H1 (cell line): ENCODE data around the gene CCNK. TPM values are rescaled to one million over a fixed set of nuclear protein-coding genes. Genes with fewer than 3 reads are reported as not detected.

Experiments used
- CTCF ChIA-PET: fragments of 300-600 bp; sonication (Branson Sonifier 250); formaldehyde crosslinking; loops from one replicate; lab custom pipeline; 2021; ENCODE audit not compliant: partially characterized antibody; lab: Charles Lee
- POLR2A ChIA-PET: fragments of 300-600 bp; sonication (Branson Sonifier 250); formaldehyde crosslinking; loops from one replicate; lab custom pipeline; 2021; ENCODE audit warnings: inconsistent platforms; ENCODE audit not compliant: partially characterized antibody; lab: Charles Lee
- DNase-seq, 2 experiments: peaks; one replicate each; pipeline versions ENCODE4 v3.0.0 to v3.0.0-alpha.2; 2010 to 2022; ENCODE audit warnings: low spot score in 2 of 2, low read depth in 1 of 2, mixed read lengths in 1 of 2
- FAIRE-seq: peaks from 2 replicates; lab custom pipeline; 2011; peaks lifted over from hg19 to GRCh38; lab: Jason Lieb, UNC
- H2AFZ ChIP-seq: 2 replicates; pipeline ENCODE4 v1.8.1; 2012; ENCODE audit warnings: low read length, inconsistent platforms
- H2AK5ac ChIP-seq: 2 replicates; pipeline ENCODE4 v1.6.1; 2013; ENCODE audit warnings: low read depth, low read length
- H2BK120ac ChIP-seq: replicated peaks from 2 replicates; pipeline ENCODE3; 2013; ENCODE audit warnings: low read depth, low read length, inconsistent platforms
- H2BK12ac ChIP-seq: 2 replicates; pipeline ENCODE4 v1.6.1; 2013; ENCODE audit warnings: low read depth, low read length
- H2BK15ac ChIP-seq: 2 replicates; pipeline ENCODE4 v1.6.1; 2013; ENCODE audit warnings: low read length
- H2BK20ac ChIP-seq: 2 replicates; pipeline ENCODE4 v1.6.1; 2013; ENCODE audit warnings: low read length
- H2BK5ac ChIP-seq: 2 replicates; pipeline ENCODE4 v1.6.1; 2013; ENCODE audit warnings: low read depth, low read length
- H3K14ac ChIP-seq: 2 replicates; pipeline ENCODE4 v1.6.1; 2013; ENCODE audit warnings: inconsistent platforms; ENCODE audit not compliant: insufficient read length
- H3K18ac ChIP-seq: 2 replicates; pipeline ENCODE4 v1.6.1; 2013; ENCODE audit warnings: low read length; ENCODE audit errors: extremely low read depth
- H3K23ac ChIP-seq: 2 replicates; pipeline ENCODE4 v1.6.1; 2013; ENCODE audit warnings: inconsistent platforms; ENCODE audit not compliant: insufficient read length
- H3K23me2 ChIP-seq: 2 replicates; pipeline ENCODE4 v1.6.1; 2013; ENCODE audit warnings: low read depth, low read length
- H3K27ac ChIP-seq: 2 replicates; pipeline ENCODE4 v1.6.1; 2011; ENCODE audit warnings: low read depth, low read length, inconsistent platforms
- H3K27me3 ChIP-seq, 4 experiments: replicated peaks in 1 of 4; 1 replicate in 1 of 4; 2 replicates in 3 of 4; pipeline versions ENCODE4 v1.6.1 to v1.8.1; 2011 to 2013; ENCODE audit warnings: low read length in 3 of 4, mild to moderate bottlenecking in 3 of 4, inconsistent platforms in 2 of 4, mixed read lengths in 2 of 4, moderate library complexity in 1 of 4; ENCODE audit not compliant: control insufficient read depth in 3 of 4, insufficient read depth in 3 of 4; ENCODE audit errors: extremely low read depth in 1 of 4
- H3K36me3 ChIP-seq, 4 experiments: 2 replicates each; pipeline versions ENCODE4 v1.6.1 to v1.8.1; 2011 to 2013; ENCODE audit warnings: mild to moderate bottlenecking in 4 of 4, low read length in 3 of 4, moderate library complexity in 2 of 4, control low read depth in 1 of 4, inconsistent platforms in 1 of 4; ENCODE audit not compliant: insufficient read depth in 4 of 4, control insufficient read depth in 2 of 4
- H3K4ac ChIP-seq: replicated peaks from 2 replicates; pipeline ENCODE3; 2013; ENCODE audit warnings: low read length, low read depth, mixed read lengths, inconsistent platforms; ENCODE audit not compliant: insufficient read length
- H3K4me1 ChIP-seq, 4 experiments: replicated peaks in 1 of 4; 1 replicate in 1 of 4; 2 replicates in 3 of 4; pipeline versions ENCODE4 v1.6.1 to v1.8.1; 2011 to 2013; ENCODE audit warnings: low read length in 3 of 4, inconsistent platforms in 2 of 4, mixed read lengths in 1 of 4; ENCODE audit not compliant: insufficient read depth in 4 of 4, control insufficient read depth in 3 of 4
- H3K4me2 ChIP-seq, 2 experiments: 2 replicates each; pipeline versions ENCODE4 v1.6.1 to v1.8.1; 2011 to 2013; ENCODE audit warnings: low read depth in 2 of 2, low read length in 2 of 2, control low read depth in 1 of 2, inconsistent platforms in 1 of 2, mild to moderate bottlenecking in 1 of 2; ENCODE audit not compliant: insufficient read depth in 1 of 2
- H3K4me3 ChIP-seq, 4 experiments: fragments of 200-600, 300-600 bp in 1 of 4; sonication (generic), shearing (Covaris generic), sonication (Bioruptor Twin) in 1 of 4; 2 replicates each; pipeline versions ENCODE4 v1.5.1 to v1.8.1; 2011 to 2016; ENCODE audit warnings: low read length in 4 of 4, low read depth in 3 of 4, control low read depth in 2 of 4, inconsistent platforms in 2 of 4, mild to moderate bottlenecking in 2 of 4, mixed read lengths in 1 of 4, moderate library complexity in 1 of 4; ENCODE audit not compliant: insufficient read depth in 2 of 4; ENCODE audit errors: extremely low read depth in 1 of 4
- H3K56ac ChIP-seq: replicated peaks from 2 replicates; pipeline ENCODE3; 2013; ENCODE audit warnings: low read depth, mild to moderate bottlenecking, mixed read lengths, low read length, inconsistent platforms; ENCODE audit not compliant: insufficient read length
- H3K79me1 ChIP-seq: 2 replicates; pipeline ENCODE4 v1.6.1; 2013; ENCODE audit warnings: low read depth, low read length, control low read depth
- H3K79me2 ChIP-seq, 2 experiments: 2 replicates each; pipeline versions ENCODE4 v1.6.1 to v1.8.1; 2012 to 2013; ENCODE audit warnings: low read length in 2 of 2, mild to moderate bottlenecking in 2 of 2, inconsistent platforms in 1 of 2; ENCODE audit not compliant: insufficient read depth in 2 of 2, control insufficient read depth in 1 of 2
- H3K9ac ChIP-seq, 4 experiments: replicated peaks in 1 of 4; 1 replicate in 1 of 4; 2 replicates in 3 of 4; pipeline versions ENCODE4 v1.6.1 to v1.8.1; 2011 to 2013; ENCODE audit warnings: low read depth in 3 of 4, low read length in 3 of 4, control low read depth in 2 of 4, mild to moderate bottlenecking in 2 of 4, moderate library complexity in 2 of 4, inconsistent platforms in 1 of 4; ENCODE audit errors: extremely low read depth in 1 of 4
- H3K9me3 ChIP-seq, 2 experiments: 2 replicates each; pipeline versions ENCODE4 v1.6.1 to v1.8.1; 2012 to 2013; ENCODE audit warnings: mild to moderate bottlenecking in 2 of 2, moderate library complexity in 2 of 2, control low read depth in 1 of 2, inconsistent platforms in 1 of 2, low read depth in 1 of 2, low read length in 1 of 2, mixed read lengths in 1 of 2; ENCODE audit not compliant: insufficient read depth in 2 of 2
- H4K20me1 ChIP-seq, 2 experiments: replicated peaks in 1 of 2; 2 replicates each; pipeline versions ENCODE3 to v1.8.1; 2011 to 2013; ENCODE audit warnings: inconsistent platforms in 2 of 2, low read length in 2 of 2, mild to moderate bottlenecking in 1 of 2; ENCODE audit not compliant: insufficient read depth in 2 of 2, control insufficient read depth in 1 of 2
- H4K5ac ChIP-seq: 2 replicates; pipeline ENCODE4 v1.6.1; 2013; ENCODE audit warnings: low read length, low read depth, mixed read lengths, inconsistent platforms; ENCODE audit not compliant: insufficient read length
- H4K8ac ChIP-seq: 2 replicates; pipeline ENCODE4 v1.8.0; 2013; ENCODE audit warnings: mild to moderate bottlenecking, moderate library complexity, low read length, inconsistent platforms; ENCODE audit not compliant: insufficient read depth; ENCODE audit errors: extremely low read depth
- H4K91ac ChIP-seq: replicated peaks from 2 replicates; pipeline ENCODE3; 2013; ENCODE audit warnings: low read length, mixed read lengths, inconsistent platforms; ENCODE audit not compliant: insufficient read length
- E2F6 ChIP-seq: IDR thresholded peaks from 2 replicates; pipeline ENCODE4 v1.6.1; 2012; ENCODE audit warnings: inconsistent platforms
- EP300 ChIP-seq, 2 experiments: IDR thresholded peaks; 1 replicate in 1 of 2; 2 replicates in 1 of 2; pipeline ENCODE4 v1.6.1; 2011 to 2012; ENCODE audit warnings: low read depth in 2 of 2, low read length in 2 of 2, mild to moderate bottlenecking in 2 of 2, borderline replicate concordance in 1 of 2, inconsistent platforms in 1 of 2, moderate library complexity in 1 of 2
- MAX ChIP-seq: IDR thresholded peaks from 2 replicates; pipeline ENCODE4 v1.6.1; 2012; ENCODE audit warnings: inconsistent platforms
- WGBS, 2 experiments: shearing (Covaris generic) in 1 of 2; methylation state at CpG; one replicate each; pipeline versions ENCODE4 v1.1.6 to v1.1.7; 2013 to 2015; ENCODE audit warnings: low lambda C conversion rate in 2 of 2, mixed read lengths in 2 of 2, inconsistent platforms in 1 of 2, low coverage in 1 of 2, missing lambda C conversion rate in 1 of 2; ENCODE audit not compliant: insufficient replicate concordance in 2 of 2, insufficient coverage in 1 of 2, insufficient read length in 1 of 2; ENCODE audit errors: extremely low coverage in 1 of 2, missing lambda C conversion rate in 1 of 2; 5-methylcytosine and 5-hydroxymethylcytosine counted together
- polyA plus RNA-seq, 7 experiments: library from polyadenylated mRNA; depleted of rRNA in 3 of 7; stranded (reverse) in 5 of 7; unstranded in 2 of 7; fragments of >200 nt in 5 of 7; fragments of 200-250 nt in 2 of 7; gene quantifications; 1 replicate in 5 of 7; 2 replicates in 1 of 7; 4 replicates in 1 of 7; pipeline versions ENCODE4 v1.2.1 to v1.2.3, GENCODE V29; 2011 to 2013; ENCODE audit warnings: missing spikeins in 2 of 7, mixed read lengths in 2 of 7
- total RNA-seq: library from RNA; stranded (reverse); fragmentation: NEBNext Ultra II Directional; extraction: Animal tissue kit (Norgen Biotek cat#: 25700); gene quantifications from 2 replicates; pipeline ENCODE4 v1.2.1, GENCODE V29; 2021

Gene CCNK
- total and polyA plus RNA-seq, 2 of the 8 experiments (the other 6 are each of a cell fraction or from before 2014, with no cell fraction given): 10.7 to 82.7 TPM

GRCh38 chr14:99524091-99524661 is 43.0 kb downstream of the CCNK start:
- Histone ChIP-seq H3K14ac (no peak overlapping the region), H2BK15ac (peak overlapping the region; percentile 72; the same call in 1 of the 2 replicates), H2BK12ac (0 out of 2 replicates have a peak overlapping the region, but pooled peaks have one; percentile 55), H3K79me1 (peaks cover 13% of the 10 kb centered on the region), H3K27me3 (no peaks in the 10 kb centered on the region), H3K23me2 (0 out of 2 replicates have a peak, but pooled peaks cover 2% of the 10 kb centered on the region), H3K4me2 (peak overlapping the region; percentile 30 to 31), H2BK5ac (peak overlapping the region; percentile 63; the same call in 1 of the 2 replicates), H3K18ac (peak overlapping the region; percentile 93), H4K8ac (no peak overlapping the region), H3K79me2 (peaks cover 0 to 4% of the 10 kb centered on the region in 2 experiments; a peak in 1 of 4 replicates), H3K9me3 (no peaks in the 10 kb centered on the region), H3K4me3 (no peak overlapping the region), H4K5ac (peak overlapping the region; percentile 32), H4K91ac (peak overlapping the region; percentile 93), H3K56ac (no peak overlapping the region), H3K4ac (peak overlapping the region; percentile 57), H2BK120ac (peak overlapping the region; percentile 69), H2BK20ac (0 out of 2 replicates have a peak overlapping the region, but pooled peaks have one; percentile 80), H2AK5ac (0 out of 2 replicates have a peak overlapping the region, but pooled peaks have one; percentile 24), H3K23ac (no peak overlapping the region), H3K36me3 (no peaks in the 10 kb centered on the region; a peak in 1 of 8 replicates), H3K9ac (0 out of 7 replicates have a peak overlapping the region, but pooled peaks of 1 of the 4 experiments have one; percentile 27), H4K20me1 (no peaks in the 10 kb centered on the region), H2AFZ (no peak overlapping the region), H3K27ac (no peak overlapping the region), H3K4me1 (peaks cover 11 to 49% (median 37%) of the 10 kb centered on the region in 4 experiments)
- peak; percentile 90 for TF ChIP-seq MAX
- TF ChIP-seq EP300 (IDR thresholded peaks at IDR 0.05; ENCODE audit: borderline replicate concordance in 1 of 2, low read depth in 2 of 2, low read length in 2 of 2): no peak
- peak; percentile 75 for TF ChIP-seq E2F6
- 44% methylated on average over 15 of the region's 16 CpGs; no CpG with 5 or more reads in 1 of the 2 experiments for WGBS, 2 experiments
- ChIA-PET POLR2A (interaction anchor here (0.7 to 1.4 kb wide), 6 partner anchors 9 to 79 kb away, joined by 3 to 5 read pairs (median 3); partner anchors contain the start of genes CCDC85C, CCNK and SETD3), CTCF (interaction anchor here (0.6 to 6.5 kb wide), 27 partner anchors 12 to 164 kb away, joined by 3 to 40 read pairs (median 4); partner anchors contain the start of genes CCNK and SETD3)
- DNase-seq: no peak
- no peak for FAIRE-seq
